Progenitor cell of endocrine pancreas (in vitro differentiated cells): ENCODE measurements around the gene ASPG. TPM values are rescaled to one million over a fixed set of nuclear protein-coding genes. Genes with fewer than 3 reads are reported as not detected.

ENCODE experiments used
- DNase-seq: peaks from one replicate; pipeline ENCODE4 v3.0.0; 2021; ENCODE audit warnings: low spot score; ENCODE audit not compliant: unreplicated experiment
- H3K27ac Mint-ChIP-seq: 2 replicates; pipeline ENCODE4 v1.8.0; 2021; ENCODE audit warnings: mild to moderate bottlenecking, moderate library complexity, mixed read lengths
- H3K27me3 Mint-ChIP-seq: 2 replicates; pipeline ENCODE4 v1.8.0; 2021; ENCODE audit warnings: mixed read lengths
- H3K36me3 Mint-ChIP-seq: 2 replicates; pipeline ENCODE4 v1.8.0; 2022; ENCODE audit warnings: mixed read lengths; ENCODE audit not compliant: insufficient read depth
- H3K4me1 Mint-ChIP-seq: 2 replicates; pipeline ENCODE4 v1.8.0; 2021; ENCODE audit warnings: low read depth, mixed read lengths
- H3K4me3 Mint-ChIP-seq: 2 replicates; pipeline ENCODE4 v1.8.0; 2021; ENCODE audit warnings: low read depth, mild to moderate bottlenecking, moderate library complexity, mixed read lengths
- H3K9me3 Mint-ChIP-seq: 2 replicates; pipeline ENCODE4 v1.8.0; 2021; ENCODE audit warnings: low read depth, mixed read lengths
- CTCF ChIP-seq: fragments of 200-600 bp; sonication (generic); IDR thresholded peaks from one replicate; pipeline ENCODE4 v1.5.0; 2021; ENCODE audit warnings: antibody characterized with exemption, mild to moderate bottlenecking; ENCODE audit not compliant: unreplicated experiment
- total RNA-seq: library from RNA; stranded (reverse); gene quantifications from 2 replicates; pipeline ENCODE4 v1.2.1, GENCODE V29; 2021

The ASPG gene
- total RNA-seq, 1 donor from 2014 or later = not detected

GRCh38 chr14:104112113-104112505, 26.6 kb downstream of the ASPG start:
- TF ChIP-seq CTCF = no peak
- no peak for DNase-seq

GRCh38 chr14:104112609-104113571, 27.4 kb downstream of the ASPG start:
- Mint-ChIP-seq H3K27me3 (peaks cover 22% of the 10 kb centered on the region), H3K4me3 (no peak overlapping the region), H3K36me3 (no peaks in the 10 kb centered on the region), H3K27ac (no peak overlapping the region), H3K9me3 (no peaks in the 10 kb centered on the region), H3K4me1 (no peaks in the 10 kb centered on the region)
- TF ChIP-seq CTCF = no peak
- no peak for DNase-seq

More at GRCh38 chr14:104112113-104112505, 26.6 kb downstream of the ASPG start:
- no peaks in the 10 kb centered on the region for H3K9me3 Mint-ChIP-seq
- no peak overlapping the region for H3K4me3 Mint-ChIP-seq
- no peaks in the 10 kb centered on the region for H3K36me3 Mint-ChIP-seq
- peaks cover 21% of the 10 kb centered on the region for H3K27me3 Mint-ChIP-seq
- no peaks in the 10 kb centered on the region for H3K4me1 Mint-ChIP-seq
- no peak overlapping the region for H3K27ac Mint-ChIP-seq

GRCh38 chr14:104113631-104114420, 28.3 kb downstream of the ASPG start:
- Mint-ChIP-seq H3K9me3 (no peaks in the 10 kb centered on the region), H3K4me3 (no peak overlapping the region), H3K36me3 (no peaks in the 10 kb centered on the region), H3K27me3 (peaks cover 31% of the 10 kb centered on the region), H3K27ac (no peak overlapping the region), H3K4me1 (no peaks in the 10 kb centered on the region)
- no peak for TF ChIP-seq CTCF
- no peak for DNase-seq

GRCh38 chr14:104114421-104115130, 29.1 kb downstream of the ASPG start:
- Mint-ChIP-seq H3K36me3 (no peaks in the 10 kb centered on the region), H3K9me3 (no peaks in the 10 kb centered on the region)

More at GRCh38 chr14:104114421-104115130, 29.1 kb downstream of the ASPG start:
- H3K27me3 Mint-ChIP-seq = peaks cover 39% of the 10 kb centered on the region
- no peaks in the 10 kb centered on the region for H3K4me1 Mint-ChIP-seq
- TF ChIP-seq CTCF = no peak
- H3K4me3 Mint-ChIP-seq = no peak overlapping the region
- H3K27ac Mint-ChIP-seq = no peak overlapping the region
- DNase-seq = no peak
